ENCODE results near the gene ZCCHC3. TPM values are rescaled to one million over a fixed set of nuclear protein-coding genes. Genes with fewer than 3 reads are reported as not detected.
A peak's percentile ranks its signal among the peaks of the same experiment; 100 is the strongest.

ZCCHC3 gene
- total and polyA plus RNA-seq, 4 donors = 2.4 to 22.1 (median 5.6) TPM

GRCh38 chr20:297925-298775, 780 bp downstream of the ZCCHC3 start:
- Histone ChIP-seq H3K9me3 (ENCODE audit: control insufficient read depth in 4 of 4, low read length in 3 of 4) (no peaks in the 10 kb centered on the region), H3K4me1 (ENCODE audit: control insufficient read depth in 4 of 4, insufficient read depth in 4 of 4, low read length in 3 of 4) (peaks cover 0 to 35% (median 27%) of the 10 kb centered on the region in 4 donors), H3K27ac (ENCODE audit: low read depth in 1 of 2, low read length in 2 of 2) (peak overlapping the region; percentile 79 to 95), H3K36me3 (ENCODE audit: control insufficient read depth in 4 of 4, insufficient read depth in 3 of 4, low read depth in 1 of 4, low read length in 3 of 4) (peaks cover 0 to 4% (median 0%) of the 10 kb centered on the region in 4 donors), H3K27me3 (ENCODE audit: control insufficient read depth in 4 of 4, insufficient read depth in 4 of 4, low read length in 3 of 4) (no peaks in the 10 kb centered on the region), H3K4me3 (ENCODE audit: low read depth in 1 of 3, low read length in 3 of 3) (peak overlapping the region; percentile 85 to 92 (median 85)), H3K9ac (ENCODE audit: low read depth in 1 of 2, low read length in 2 of 2) (peak overlapping the region; percentile 53 to 83)
- DNase-seq (ENCODE audit: low spot score) = peak; percentile 64
- TF ChIP-seq REST (IDR thresholded peaks at IDR 0.05) (peak; percentile 23), FOXA1 (IDR thresholded peaks at IDR 0.05) (no peak), HNF4A (conservative IDR thresholded peaks at IDR 0.05) (peak in 1 of 2 donors; percentile 34), YY1 (IDR thresholded peaks at IDR 0.05) (peak; percentile 64), TAF1 (conservative IDR thresholded peaks at IDR 0.05) (no peak), RXRA (IDR thresholded peaks at IDR 0.05) (peak in 1 of 2 donors; percentile 17)
- WGBS = under 1% methylated on average over 75 of the region's 75 CpGs

GRCh38 chr20:298776-299391, 1.5 kb downstream of the ZCCHC3 start:
- Histone ChIP-seq H3K9me3 (ENCODE audit: control insufficient read depth in 4 of 4, low read length in 3 of 4) (no peaks in the 10 kb centered on the region), H3K4me3 (ENCODE audit: low read depth in 1 of 3, low read length in 3 of 3) (peak overlapping the region; percentile 85 to 92 (median 85)), H3K4me1 (ENCODE audit: control insufficient read depth in 4 of 4, insufficient read depth in 4 of 4, low read length in 3 of 4) (peaks cover 0 to 35% (median 27%) of the 10 kb centered on the region in 4 donors), H3K27me3 (ENCODE audit: control insufficient read depth in 4 of 4, insufficient read depth in 4 of 4, low read length in 3 of 4) (no peaks in the 10 kb centered on the region), H3K27ac (ENCODE audit: low read depth in 1 of 2, low read length in 2 of 2) (peak overlapping the region; percentile 79 to 95), H3K9ac (ENCODE audit: low read depth in 1 of 2, low read length in 2 of 2) (peak overlapping the region; percentile 24 to 53), H3K36me3 (ENCODE audit: control insufficient read depth in 4 of 4, insufficient read depth in 3 of 4, low read depth in 1 of 4, low read length in 3 of 4) (peaks cover 0 to 4% (median 0%) of the 10 kb centered on the region in 4 donors)
- 14% methylated on average over 15 of the region's 15 CpGs for WGBS
- DNase-seq (ENCODE audit: low spot score) = no peak
- TF ChIP-seq RXRA (IDR thresholded peaks at IDR 0.05) (no peak), NR2F2 (IDR thresholded peaks at IDR 0.05) (no peak), REST (IDR thresholded peaks at IDR 0.05) (no peak), TAF1 (conservative IDR thresholded peaks at IDR 0.05) (no peak), CTCF (IDR thresholded peaks at IDR 0.05; ENCODE audit: low read depth, low read length, missing input control) (no peak)

All from liver (tissue), 9 donors.